NT2/D1 (cell line): ENCODE measurements around the gene MATN3.

Experiments used
- SUZ12 ChIP-seq: IDR thresholded peaks from 2 replicates; pipeline ENCODE4 v1.6.1; 2011; ENCODE audit not compliant: insufficient read length, insufficient read depth; ENCODE audit errors: extremely low read depth
- YY1 ChIP-seq: IDR thresholded peaks from 2 replicates; pipeline ENCODE4 v1.6.1; 2011; ENCODE audit not compliant: insufficient read length, insufficient read depth
- ZNF274 ChIP-seq: IDR thresholded peaks from 2 replicates; pipeline ENCODE4 v1.6.1; 2011; ENCODE audit warnings: mild to moderate bottlenecking, low read depth, low read length

DNA sequence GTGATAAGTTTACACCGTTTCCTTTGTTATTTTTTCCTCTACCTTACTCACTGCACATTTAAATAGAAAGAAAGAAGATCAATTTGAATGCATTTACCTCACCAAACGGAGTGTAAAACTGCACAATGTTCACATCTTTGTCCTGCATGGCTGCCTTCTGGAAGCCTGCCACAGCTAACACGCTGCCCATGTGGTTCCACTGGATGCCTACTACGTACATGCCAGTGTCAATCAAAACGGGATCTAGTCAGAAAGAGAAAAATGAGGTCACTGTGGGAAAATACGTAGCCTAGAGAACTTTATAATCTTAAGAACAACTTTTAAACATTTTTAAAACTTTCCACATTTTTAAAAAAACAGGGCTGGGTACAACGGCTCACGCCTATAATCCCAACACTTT is 39.0 kb downstream of the MATN3 start:
- TF ChIP-seq SUZ12 = no peak
- TF ChIP-seq ZNF274 = no peak
- TF ChIP-seq YY1 = no peak
